ENCODE results near the gene NKAIN1. TPM values are rescaled to one million over a fixed set of nuclear protein-coding genes. Genes with fewer than 3 reads are reported as not detected.

The NKAIN1 gene
- polyA plus RNA-seq, 1 donor (not counting 4 experiments of a cell fraction or from before 2014, with no cell fraction given), result not detected

- no peak for FAIRE-seq
Observed at GRCh38 chr1:31231802-31232201, 7.9 kb downstream of the NKAIN1 start.

GRCh38 chr1:31230378-31230777 is 9.3 kb downstream of the NKAIN1 start:
- dilution Hi-C loops (cut with MboI; ENCODE audit: extremely low pct_ligation_motif_present, low sequenced_read_pairs), result no loop called here

More at GRCh38 chr1:31231802-31232201, 7.9 kb downstream of the NKAIN1 start:
- Histone ChIP-seq H3K27ac (ENCODE audit: control insufficient read depth, insufficient read depth, low read length) (no peak overlapping the region), H2AFZ (ENCODE audit: control insufficient read depth, low read length) (no peak overlapping the region), H3K4me1 (ENCODE audit: control insufficient read depth, extremely low read depth, insufficient read depth, low read length) (no peaks in the 10 kb centered on the region), H4K20me1 (ENCODE audit: control insufficient read depth, extremely low read depth, insufficient read depth, low read length) (no peaks in the 10 kb centered on the region), H3K36me3 (ENCODE audit: control insufficient read depth in 2 of 2, extremely low read depth in 1 of 2, insufficient read depth in 2 of 2, low read length in 2 of 2) (no peaks in the 10 kb centered on the region), H3K9me1 (ENCODE audit: control insufficient read depth, extremely low read depth, insufficient read depth, low read length) (no peaks in the 10 kb centered on the region), H3K9me3 (ENCODE audit: control insufficient read depth, low read depth, low read length) (no peaks in the 10 kb centered on the region), H3K79me2 (ENCODE audit: control insufficient read depth, insufficient read depth, low read length) (no peaks in the 10 kb centered on the region), H3K4me3 (ENCODE audit: control insufficient read depth in 2 of 3, extremely low read depth in 1 of 3, insufficient read depth in 2 of 3, low read depth in 1 of 3, low read length in 3 of 3) (no peak overlapping the region), H3K27me3 (ENCODE audit: control insufficient read depth, extremely low read depth, insufficient read depth, low read length) (peaks cover 11% of the 10 kb centered on the region), H3K9ac (ENCODE audit: control insufficient read depth, extremely low read depth, insufficient read depth, low read length) (no peak overlapping the region), H3K4me2 (ENCODE audit: control insufficient read depth, extremely low read depth, insufficient read depth, low read depth, low read length) (no peak overlapping the region)
- TF ChIP-seq EZH2 (IDR thresholded peaks at IDR 0.05; ENCODE audit: low read length), result no peak
- no peak for TF ChIP-seq CTCF (optimal IDR thresholded peaks at IDR 0.05 in 1 of 3, IDR thresholded peaks at IDR 0.05 in 1 of 3, conservative IDR thresholded peaks at IDR 0.05 in 1 of 3; ENCODE audit: extremely low read depth in 1 of 3, insufficient read depth in 2 of 3, low read length in 3 of 3)
- DNase-seq (ENCODE audit: low read depth, low spot score), result no peak
- dilution Hi-C loops (cut with MboI; ENCODE audit: extremely low pct_ligation_motif_present, low sequenced_read_pairs), result no loop called here

More at GRCh38 chr1:31230378-31230777, 9.3 kb downstream of the NKAIN1 start:
- H3K79me2 ChIP-seq (ENCODE audit: control insufficient read depth, insufficient read depth, low read length), result no peaks in the 10 kb centered on the region
- H3K27ac ChIP-seq (ENCODE audit: control insufficient read depth, insufficient read depth, low read length), result no peak overlapping the region
- no peaks in the 10 kb centered on the region for H3K36me3 ChIP-seq (ENCODE audit: control insufficient read depth in 2 of 2, extremely low read depth in 1 of 2, insufficient read depth in 2 of 2, low read length in 2 of 2)
- H3K4me2 ChIP-seq (ENCODE audit: control insufficient read depth, extremely low read depth, insufficient read depth, low read depth, low read length), result no peak overlapping the region
- no peaks in the 10 kb centered on the region for H4K20me1 ChIP-seq (ENCODE audit: control insufficient read depth, extremely low read depth, insufficient read depth, low read length)
- H3K9ac ChIP-seq (ENCODE audit: control insufficient read depth, extremely low read depth, insufficient read depth, low read length), result no peak overlapping the region
- H3K9me3 ChIP-seq (ENCODE audit: control insufficient read depth, low read depth, low read length), result no peaks in the 10 kb centered on the region
- no peaks in the 10 kb centered on the region for H3K9me1 ChIP-seq (ENCODE audit: control insufficient read depth, extremely low read depth, insufficient read depth, low read length)
- H3K4me3 ChIP-seq (ENCODE audit: control insufficient read depth in 2 of 3, extremely low read depth in 1 of 3, insufficient read depth in 2 of 3, low read depth in 1 of 3, low read length in 3 of 3), result no peak overlapping the region
- TF ChIP-seq EZH2 (IDR thresholded peaks at IDR 0.05; ENCODE audit: low read length) (no peak), CTCF (optimal IDR thresholded peaks at IDR 0.05 in 1 of 3, IDR thresholded peaks at IDR 0.05 in 1 of 3, conservative IDR thresholded peaks at IDR 0.05 in 1 of 3; ENCODE audit: extremely low read depth in 1 of 3, insufficient read depth in 2 of 3, low read length in 3 of 3) (no peak)
- H3K27me3 ChIP-seq (ENCODE audit: control insufficient read depth, extremely low read depth, insufficient read depth, low read length), result no peaks in the 10 kb centered on the region
- no peaks in the 10 kb centered on the region for H3K4me1 ChIP-seq (ENCODE audit: control insufficient read depth, extremely low read depth, insufficient read depth, low read length)
- FAIRE-seq (no peak), DNase-seq (ENCODE audit: low read depth, low spot score) (no peak)
- no peak overlapping the region for H2AFZ ChIP-seq (ENCODE audit: control insufficient read depth, low read length)
